ENCODE data around the gene XRCC6. TPM values are rescaled to one million over a fixed set of nuclear protein-coding genes. Genes with fewer than 3 reads are reported as not detected.
"Not testable (repeated sequence)": the region's sequence is repeated elsewhere in the genome, so short reads cannot be mapped to it uniquely, and the experiment has no call there.

XRCC6 gene
- total RNA-seq, 1 donor: 251 TPM

DNA sequence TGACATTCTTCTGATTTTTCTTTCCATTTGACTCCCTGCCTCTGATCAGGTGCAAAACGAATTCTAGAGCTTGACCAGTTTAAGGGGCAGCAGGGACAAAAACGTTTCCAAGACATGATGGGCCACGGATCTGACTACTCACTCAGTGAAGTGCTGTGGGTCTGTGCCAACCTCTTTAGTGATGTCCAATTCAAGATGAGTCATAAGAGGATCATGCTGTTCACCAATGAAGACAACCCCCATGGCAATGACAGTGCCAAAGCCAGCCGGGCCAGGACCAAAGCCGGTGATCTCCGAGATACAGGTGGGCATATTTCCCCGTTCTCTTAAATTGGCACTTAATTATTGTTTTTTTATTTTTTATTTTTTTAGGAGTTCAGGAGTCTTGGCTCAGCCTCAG, 15.4 kb downstream of the XRCC6 start:
- H3K4me1 ChIP-seq (ENCODE audit: insufficient read depth, low read length): peaks cover 10% of the 10 kb centered on the region
- peaks cover 49% of the 10 kb centered on the region for H3K79me2 ChIP-seq (ENCODE audit: insufficient read depth, low read length)
- H3K9me3 ChIP-seq (ENCODE audit: low read depth, low read length): no peaks in the 10 kb centered on the region
- H3K36me3 ChIP-seq (ENCODE audit: insufficient read depth, low read length): peaks cover 70% of the 10 kb centered on the region
- no peak overlapping the region for H2AFZ ChIP-seq (ENCODE audit: low read length)
- H3K4me3 ChIP-seq (ENCODE audit: insufficient read depth, low read length): no peak overlapping the region
- H3K4me2 ChIP-seq (ENCODE audit: insufficient read depth, low read length): no peak overlapping the region
- peak overlapping the region; percentile 54 for H3K27ac ChIP-seq (ENCODE audit: low read depth, low read length)
- TF ChIP-seq CTCF (IDR thresholded peaks at IDR 0.05; ENCODE audit: extremely low read depth, low read depth, low read length): no peak
- H3K27me3 ChIP-seq (ENCODE audit: insufficient read depth, low read length): no peaks in the 10 kb centered on the region
- DNase-seq (ENCODE audit: insufficient read length, low spot score, missing footprints): no peak
- H4K20me1 ChIP-seq (ENCODE audit: insufficient read depth, low read length): peaks cover 25% of the 10 kb centered on the region

DNA sequence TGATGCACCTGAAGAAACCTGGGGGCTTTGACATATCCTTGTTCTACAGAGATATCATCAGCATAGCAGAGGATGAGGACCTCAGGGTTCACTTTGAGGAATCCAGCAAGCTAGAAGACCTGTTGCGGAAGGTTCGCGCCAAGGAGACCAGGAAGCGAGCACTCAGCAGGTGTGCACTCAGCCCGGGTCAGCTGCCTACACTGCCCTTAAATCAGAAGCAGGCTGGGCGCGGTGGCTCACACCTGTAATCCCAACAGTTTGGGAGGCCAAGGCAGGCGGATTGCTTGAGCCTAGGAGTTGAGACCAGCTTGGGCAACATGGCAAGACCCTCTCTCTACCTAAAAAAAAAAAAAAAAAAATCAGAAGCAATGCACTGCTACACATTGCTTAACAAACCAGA, 16.5 kb downstream of the XRCC6 start:
- H3K9me3 ChIP-seq (ENCODE audit: low read depth, low read length); H3K27me3 ChIP-seq (ENCODE audit: insufficient read depth, low read length); DNase-seq (ENCODE audit: insufficient read length, low spot score, missing footprints); H3K27ac ChIP-seq (ENCODE audit: low read depth, low read length); H3K4me2 ChIP-seq (ENCODE audit: insufficient read depth, low read length); H3K4me1 ChIP-seq (ENCODE audit: insufficient read depth, low read length); H2AFZ ChIP-seq (ENCODE audit: low read length); H3K4me3 ChIP-seq (ENCODE audit: insufficient read depth, low read length): not testable (repeated sequence)
- H3K36me3 ChIP-seq (ENCODE audit: insufficient read depth, low read length): peaks cover 78% of the 10 kb centered on the region
- H3K79me2 ChIP-seq (ENCODE audit: insufficient read depth, low read length): peaks cover 55% of the 10 kb centered on the region
- peaks cover 25% of the 10 kb centered on the region for H4K20me1 ChIP-seq (ENCODE audit: insufficient read depth, low read length)

GRCh38 chr22:41638124-41638523, 17.0 kb downstream of the XRCC6 start:
- Histone ChIP-seq H3K27ac (ENCODE audit: low read depth, low read length) (no peak overlapping the region), H3K4me3 (ENCODE audit: insufficient read depth, low read length) (no peak overlapping the region), H3K4me1 (ENCODE audit: insufficient read depth, low read length) (peaks cover 10% of the 10 kb centered on the region), H4K20me1 (ENCODE audit: insufficient read depth, low read length) (peaks cover 25% of the 10 kb centered on the region), H3K79me2 (ENCODE audit: insufficient read depth, low read length) (peaks cover 59% of the 10 kb centered on the region), H3K9me3 (ENCODE audit: low read depth, low read length) (no peaks in the 10 kb centered on the region), H2AFZ (ENCODE audit: low read length) (no peak overlapping the region), H3K27me3 (ENCODE audit: insufficient read depth, low read length) (no peaks in the 10 kb centered on the region), H3K4me2 (ENCODE audit: insufficient read depth, low read length) (no peak overlapping the region), H3K36me3 (ENCODE audit: insufficient read depth, low read length) (peaks cover 83% of the 10 kb centered on the region)
- no peak for TF ChIP-seq CTCF (IDR thresholded peaks at IDR 0.05; ENCODE audit: extremely low read depth, low read depth, low read length)
- DNase-seq (ENCODE audit: insufficient read length, low spot score, missing footprints): no peak

DNA sequence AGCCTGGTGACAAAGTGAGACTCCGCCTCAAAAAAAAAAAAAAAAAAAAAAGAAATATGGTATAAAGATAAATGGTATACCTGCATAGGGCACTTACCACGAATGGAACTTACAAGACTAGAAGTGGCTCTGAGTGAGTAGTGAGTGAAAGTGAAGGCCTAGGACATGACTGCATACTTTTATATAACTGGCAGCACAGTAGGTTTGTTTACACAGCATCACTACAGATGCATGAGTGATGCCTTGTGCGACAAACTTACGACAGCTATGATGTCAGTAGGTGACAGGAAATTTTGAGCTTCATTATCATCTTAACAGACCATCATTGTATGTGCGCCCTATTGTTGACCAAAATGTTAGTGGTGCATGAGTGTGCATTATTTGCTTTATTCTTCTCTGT, 17.7 kb downstream of the XRCC6 start:
- Histone ChIP-seq H3K27ac (ENCODE audit: low read depth, low read length) (no peak overlapping the region), H2AFZ (ENCODE audit: low read length) (no peak overlapping the region), H3K4me2 (ENCODE audit: insufficient read depth, low read length) (no peak overlapping the region), H3K79me2 (ENCODE audit: insufficient read depth, low read length) (peaks cover 58% of the 10 kb centered on the region), H3K36me3 (ENCODE audit: insufficient read depth, low read length) (peaks cover 81% of the 10 kb centered on the region), H3K9me3 (ENCODE audit: low read depth, low read length) (no peaks in the 10 kb centered on the region), H3K27me3 (ENCODE audit: insufficient read depth, low read length) (no peaks in the 10 kb centered on the region), H3K4me3 (ENCODE audit: insufficient read depth, low read length) (no peak overlapping the region), H3K4me1 (ENCODE audit: insufficient read depth, low read length) (peaks cover 10% of the 10 kb centered on the region), H4K20me1 (ENCODE audit: insufficient read depth, low read length) (peaks cover 25% of the 10 kb centered on the region)
- DNase-seq (ENCODE audit: insufficient read length, low spot score, missing footprints): no peak
- TF ChIP-seq CTCF (IDR thresholded peaks at IDR 0.05; ENCODE audit: extremely low read depth, low read depth, low read length): no peak

Data from osteoblast (primary cell).